Ureter (tissue), 1 donor: ENCODE measurements around the gene IGLON5. TPM values are rescaled to one million over a fixed set of nuclear protein-coding genes. Genes with fewer than 3 reads are reported as not detected.

ENCODE experiments used
- DNase-seq: peaks from one replicate; pipeline ENCODE4 v3.0.0-alpha.2; 2020; ENCODE audit warnings: low spot score
- total RNA-seq: library from RNA; stranded (reverse); gene quantifications from one replicate; pipeline ENCODE4 v1.2.4, GENCODE V29; 2023
- donor health status: DM: yes; HTN: yes; CAD: no.

Gene IGLON5
- total RNA-seq, 1 donor from 2014 or later, result not detected

GRCh38 chr19:51364200-51365106 lies 53.0 kb downstream of the IGLON5 start:
- no peak for DNase-seq

- DNase-seq, result no peak
Measured at GRCh38 chr19:51365211-51365964, 53.9 kb downstream of the IGLON5 start.

- no peak for DNase-seq
Measured at GRCh38 chr19:51365965-51366388, 54.5 kb downstream of the IGLON5 start, which contains the start of gene ETFB. Gene ETFB, minus strand, starts transcription at chr19:51366388. Its CDS starts 62 bp downstream, at chr19:51366326.

GRCh38 chr19:51366389-51367254 lies 55.2 kb downstream of the IGLON5 start:
- peak; percentile 99 for DNase-seq

- peak; percentile 61 for DNase-seq
Measured at GRCh38 chr19:51367255-51367564, 55.8 kb downstream of the IGLON5 start.

GRCh38 chr19:51367565-51368365 lies 56.3 kb downstream of the IGLON5 start:
- peak; percentile 99 for DNase-seq

- DNase-seq, result no peak
Measured at GRCh38 chr19:51368366-51369282, 57.2 kb downstream of the IGLON5 start, which contains the start of gene CLDND2. Gene CLDND2, minus strand, starts transcription at chr19:51369003. Its CDS starts 426 bp downstream, at chr19:51368577.

- DNase-seq, result no peak
Measured at GRCh38 chr19:51370230-51370629, 58.8 kb downstream of the IGLON5 start.

- DNase-seq, result no peak
Measured at GRCh38 chr19:51371186-51371690, 59.8 kb downstream of the IGLON5 start.

- DNase-seq, result no peak
Measured at GRCh38 chr19:51372021-51372648, 60.7 kb downstream of the IGLON5 start.

GRCh38 chr19:51372649-51373504 lies 61.4 kb downstream of the IGLON5 start, which contains the start of gene NKG7:
Gene NKG7, minus strand, starts transcription at chr19:51372654. Its CDS starts 119 bp downstream, at chr19:51372535.
- DNase-seq, result no peak

GRCh38 chr19:51375504-51376221 lies 64.2 kb downstream of the IGLON5 start:
- DNase-seq, result no peak

- no peak for DNase-seq
Measured at GRCh38 chr19:51377422-51377821, 66.0 kb downstream of the IGLON5 start.

GRCh38 chr19:51380379-51380778 lies 68.9 kb downstream of the IGLON5 start:
- DNase-seq, result no peak
